ENCODE data around the gene MAGEA6.

Gene MAGEA6

DNA sequence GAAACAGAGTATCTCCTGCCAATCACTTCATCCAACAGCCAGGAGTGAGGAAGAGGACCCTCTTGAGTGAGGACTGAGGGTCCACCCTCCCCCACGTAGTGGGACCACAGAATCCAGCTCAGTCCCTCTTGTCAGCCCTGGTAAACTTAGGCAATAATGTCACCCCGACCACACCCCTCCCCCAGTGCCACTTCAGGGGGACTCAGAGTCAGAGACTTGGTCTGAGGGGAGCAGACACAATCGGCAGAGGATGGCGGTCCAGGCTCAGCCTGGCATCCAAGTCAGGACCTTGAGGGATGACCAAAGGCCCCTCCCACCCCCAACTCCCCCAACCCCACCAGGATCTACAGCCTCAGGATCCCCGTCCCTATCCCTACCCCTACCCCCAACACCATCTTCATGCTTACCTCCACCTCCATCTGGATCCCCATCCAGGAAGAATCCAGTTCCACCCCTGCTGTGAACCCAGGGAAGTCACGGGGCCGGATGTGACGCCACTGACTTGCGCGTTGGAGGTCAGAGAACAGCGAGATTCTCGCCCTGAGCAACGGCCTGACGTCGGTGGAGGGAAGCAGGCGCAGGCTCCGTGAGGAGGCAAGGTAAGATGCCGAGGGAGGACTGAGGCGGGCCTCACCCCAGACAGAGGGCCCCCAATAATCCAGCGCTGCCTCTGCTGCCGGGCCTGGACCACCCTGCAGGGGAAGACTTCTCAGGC lies 36.1 kb downstream of the MAGEA6 start, which contains the start of the genes CSAG1 and MAGEA12:
TSS of gene CSAG1 (minus strand) at position 461 of the 715 bp plus-strand sequence. CDS start 1,261 bp downstream, outside the sequence.
TSS of gene MAGEA12 (plus strand) at position 497 of the 715 bp plus-strand sequence. CDS start 2,405 bp downstream, outside the sequence.
- DNase-seq (ENCODE audit: low spot score): no peak

- no peak for DNase-seq (ENCODE audit: low spot score)
These were observed 44.1 kb downstream of the MAGEA6 start for GRCh38 chrX:152725409-152725808.
